WERI-Rb-1 (cell line): ENCODE data around the gene CELA2B.

Experiments
- DNase-seq: peaks from one replicate; pipeline ENCODE4 v3.0.0-alpha.2; 2020
- H3K27ac ChIP-seq: fragments of 250-450 bp; sonication (Bioruptor Pico); 2 replicates; pipeline ENCODE4 v1.5.1; 2020; ENCODE audit warnings: mild to moderate bottlenecking, moderate library complexity
- H3K27me3 ChIP-seq: fragments of 250-450 bp; sonication (Bioruptor Pico); 2 replicates; pipeline ENCODE4 v1.5.1; 2021; ENCODE audit warnings: mild to moderate bottlenecking, low read depth, moderate library complexity; ENCODE audit not compliant: insufficient read depth, severe bottlenecking
- H3K36me3 ChIP-seq: fragments of 250-450 bp; sonication (Bioruptor Pico); 2 replicates; pipeline ENCODE4 v1.5.1; 2020; ENCODE audit warnings: mild to moderate bottlenecking, moderate library complexity
- H3K4me3 ChIP-seq: 2 replicates; pipeline ENCODE4 v1.5.1; 2011; ENCODE audit warnings: low read depth, mild to moderate bottlenecking, control low read depth, low read length
- H3K9me3 ChIP-seq: fragments of 250-450 bp; sonication (Bioruptor Pico); 2 replicates; pipeline ENCODE4 v1.5.1; 2021; ENCODE audit warnings: mild to moderate bottlenecking, moderate library complexity; ENCODE audit not compliant: severe bottlenecking
- TF ChIP-seq, protein P1 (sequence below): IDR thresholded peaks from 2 replicates; pipeline ENCODE4 v1.5.1; 2011; ENCODE audit warnings: low read depth, mild to moderate bottlenecking, control low read depth, inconsistent platforms, low read length

CELA2B gene

DNA sequence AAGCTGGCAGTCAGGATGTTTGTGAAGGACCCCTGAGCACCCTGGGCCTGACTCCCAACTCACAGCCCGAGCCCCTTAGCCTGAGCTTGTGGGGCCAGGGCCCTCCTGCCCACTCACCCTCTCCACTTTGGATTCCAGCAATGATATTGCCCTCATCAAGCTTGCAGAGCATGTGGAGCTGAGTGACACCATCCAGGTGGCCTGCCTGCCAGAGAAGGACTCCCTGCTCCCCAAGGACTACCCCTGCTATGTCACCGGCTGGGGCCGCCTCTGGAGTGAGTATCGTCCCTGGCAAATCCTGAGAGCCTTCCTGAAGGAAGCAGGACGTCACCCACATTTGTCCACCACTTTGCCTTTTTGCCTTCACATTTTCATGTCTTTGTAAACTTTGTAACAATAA is 32.6 kb upstream of the CELA2B start:
- DNase-seq: no peak
- no peak overlapping the region for H3K27ac ChIP-seq
- TF ChIP-seq, protein P1, sequence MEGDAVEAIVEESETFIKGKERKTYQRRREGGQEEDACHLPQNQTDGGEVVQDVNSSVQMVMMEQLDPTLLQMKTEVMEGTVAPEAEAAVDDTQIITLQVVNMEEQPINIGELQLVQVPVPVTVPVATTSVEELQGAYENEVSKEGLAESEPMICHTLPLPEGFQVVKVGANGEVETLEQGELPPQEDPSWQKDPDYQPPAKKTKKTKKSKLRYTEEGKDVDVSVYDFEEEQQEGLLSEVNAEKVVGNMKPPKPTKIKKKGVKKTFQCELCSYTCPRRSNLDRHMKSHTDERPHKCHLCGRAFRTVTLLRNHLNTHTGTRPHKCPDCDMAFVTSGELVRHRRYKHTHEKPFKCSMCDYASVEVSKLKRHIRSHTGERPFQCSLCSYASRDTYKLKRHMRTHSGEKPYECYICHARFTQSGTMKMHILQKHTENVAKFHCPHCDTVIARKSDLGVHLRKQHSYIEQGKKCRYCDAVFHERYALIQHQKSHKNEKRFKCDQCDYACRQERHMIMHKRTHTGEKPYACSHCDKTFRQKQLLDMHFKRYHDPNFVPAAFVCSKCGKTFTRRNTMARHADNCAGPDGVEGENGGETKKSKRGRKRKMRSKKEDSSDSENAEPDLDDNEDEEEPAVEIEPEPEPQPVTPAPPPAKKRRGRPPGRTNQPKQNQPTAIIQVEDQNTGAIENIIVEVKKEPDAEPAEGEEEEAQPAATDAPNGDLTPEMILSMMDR: no peak
- H3K36me3 ChIP-seq: no peaks in the 10 kb centered on the region
- no peak overlapping the region for H3K4me3 ChIP-seq
- H3K27me3 ChIP-seq: no peaks in the 10 kb centered on the region
- H3K9me3 ChIP-seq: no peaks in the 10 kb centered on the region

DNA sequence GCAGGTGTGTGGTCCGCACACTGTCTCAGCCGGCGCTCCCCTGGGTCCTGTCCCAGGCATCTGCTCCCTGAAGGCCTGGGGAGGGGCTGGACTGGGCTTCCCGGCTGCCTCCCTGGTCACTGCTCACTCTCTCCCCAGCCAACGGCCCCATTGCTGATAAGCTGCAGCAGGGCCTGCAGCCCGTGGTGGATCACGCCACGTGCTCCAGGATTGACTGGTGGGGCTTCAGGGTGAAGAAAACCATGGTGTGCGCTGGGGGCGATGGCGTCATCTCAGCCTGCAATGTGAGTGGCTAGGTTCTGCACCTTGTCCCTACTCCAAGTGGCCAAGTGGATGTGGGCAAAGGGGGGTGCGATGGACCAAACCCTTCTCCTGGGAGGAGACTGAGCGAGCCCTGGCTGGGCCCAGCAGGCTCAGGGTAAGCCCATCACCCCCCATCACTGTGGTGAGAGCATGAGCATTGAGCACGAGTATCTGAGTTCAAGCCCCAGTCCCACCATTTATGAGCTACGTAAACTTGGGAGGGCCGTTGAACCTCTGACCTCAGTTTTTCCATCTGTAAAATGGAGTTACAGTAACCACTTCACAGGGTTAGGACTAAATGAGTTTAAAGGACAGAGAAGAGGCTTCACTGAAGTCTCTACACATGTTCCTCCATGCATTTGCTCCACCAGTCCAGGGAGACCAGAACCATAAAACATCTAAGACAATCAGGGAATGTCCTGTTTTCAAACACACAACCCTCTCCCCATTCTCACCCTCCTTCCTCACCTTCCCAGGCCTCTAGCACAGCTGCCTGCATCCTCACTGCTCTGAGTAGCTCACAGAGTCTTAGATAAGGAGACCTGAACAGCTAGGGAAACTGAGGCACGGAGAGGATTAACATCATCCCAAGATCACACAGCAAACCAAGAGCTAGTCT is 31.2 kb upstream of the CELA2B start:
- Histone ChIP-seq H3K36me3 (no peaks in the 10 kb centered on the region), H3K27ac (no peak overlapping the region), H3K27me3 (no peaks in the 10 kb centered on the region), H3K4me3 (no peak overlapping the region), H3K9me3 (no peaks in the 10 kb centered on the region)
- TF ChIP-seq, protein P1: no peak
- no peak for DNase-seq

DNA sequence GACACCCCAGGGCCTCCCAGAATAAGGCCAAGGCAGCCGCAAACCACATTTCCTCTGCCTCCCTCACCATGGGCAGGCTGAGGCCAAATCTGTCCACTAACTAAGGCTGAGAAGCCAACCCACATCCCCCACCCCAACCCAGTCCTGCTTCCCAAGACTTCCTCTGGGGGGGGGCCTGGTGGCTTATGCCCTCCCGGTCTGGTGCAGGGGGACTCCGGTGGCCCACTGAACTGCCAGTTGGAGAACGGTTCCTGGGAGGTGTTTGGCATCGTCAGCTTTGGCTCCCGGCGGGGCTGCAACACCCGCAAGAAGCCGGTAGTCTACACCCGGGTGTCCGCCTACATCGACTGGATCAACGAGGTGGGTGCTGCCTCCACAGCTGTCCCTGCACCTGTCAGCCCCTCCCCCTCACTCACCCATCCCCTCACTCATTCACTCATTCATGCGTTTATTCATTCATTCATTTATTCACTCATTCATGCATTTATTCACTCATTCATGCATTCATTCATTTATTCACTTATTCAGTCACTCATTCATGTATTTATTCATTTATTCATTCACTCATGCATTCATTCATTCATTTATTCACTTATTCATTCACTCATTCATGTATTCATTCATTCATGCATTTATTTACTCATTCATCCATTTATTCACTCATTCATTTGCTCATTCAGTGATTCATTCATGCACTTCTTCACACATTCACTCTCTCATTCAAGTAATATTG is 30.3 kb upstream of the CELA2B start:
- TF ChIP-seq, protein P1: no peak
- Histone ChIP-seq H3K4me3 (no peak overlapping the region), H3K9me3 (no peaks in the 10 kb centered on the region), H3K27me3 (no peaks in the 10 kb centered on the region), H3K27ac (no peak overlapping the region), H3K36me3 (no peaks in the 10 kb centered on the region)
- no peak for DNase-seq

DNA sequence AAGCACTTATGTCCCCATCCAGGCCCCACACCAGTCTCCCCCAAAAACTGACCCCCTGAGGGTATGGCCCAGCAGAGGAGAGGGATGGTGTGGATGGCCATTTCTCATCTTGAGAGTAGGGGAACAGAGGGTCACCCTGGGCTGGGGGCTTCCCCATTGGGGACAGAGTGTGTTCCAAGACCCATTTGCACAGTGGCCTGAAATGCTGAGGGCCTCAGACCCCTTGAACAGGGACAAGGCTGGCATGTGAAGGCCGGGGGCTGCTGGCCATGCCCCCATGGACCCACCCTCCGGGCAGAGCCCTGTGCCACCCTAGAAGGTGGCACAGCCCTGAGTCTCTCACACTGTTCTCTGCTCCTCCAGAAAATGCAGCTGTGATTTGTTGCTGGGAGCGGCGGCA is 29.7 kb upstream of the CELA2B start:
- Histone ChIP-seq H3K9me3 (peaks cover 2% of the 10 kb centered on the region), H3K27me3 (no peaks in the 10 kb centered on the region), H3K4me3 (no peak overlapping the region), H3K36me3 (no peaks in the 10 kb centered on the region), H3K27ac (no peak overlapping the region)
- TF ChIP-seq, protein P1: no peak
- DNase-seq: no peak

DNA sequence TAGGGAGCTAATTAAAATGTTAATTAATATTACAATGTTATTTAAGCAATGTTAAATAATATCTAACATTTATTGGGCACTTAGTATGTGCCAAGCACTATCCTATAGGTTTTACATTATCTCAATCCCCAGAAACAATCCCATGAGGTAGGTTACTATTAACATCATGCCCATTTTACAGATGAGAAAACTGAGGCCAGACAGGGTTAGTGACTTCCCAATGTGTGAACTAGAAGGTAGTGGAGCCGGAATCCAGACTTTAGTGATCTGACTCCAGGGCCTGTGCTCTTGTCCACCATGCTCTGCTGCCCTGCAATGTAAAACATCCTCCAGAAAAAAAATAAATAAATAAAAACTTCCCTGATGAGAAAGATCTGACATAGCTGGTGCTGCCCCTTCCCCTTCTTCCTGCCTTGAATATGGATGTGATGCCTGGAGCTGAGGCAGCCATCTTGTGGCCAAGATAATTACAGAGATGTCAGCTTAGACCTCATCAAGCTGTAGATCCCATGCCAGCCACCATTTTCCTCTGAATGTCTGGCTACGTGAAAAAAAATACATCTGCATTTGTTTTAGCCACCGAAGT is 26.9 kb upstream of the CELA2B start:
- Histone ChIP-seq H3K36me3 (no peaks in the 10 kb centered on the region), H3K4me3 (no peak overlapping the region), H3K27me3 (no peaks in the 10 kb centered on the region), H3K27ac (no peak overlapping the region), H3K9me3 (peaks cover 7% of the 10 kb centered on the region)
- TF ChIP-seq, protein P1: no peak
- no peak for DNase-seq
